ENCODE results near the gene GPRC5B. TPM values are rescaled to one million over a fixed set of nuclear protein-coding genes. Genes with fewer than 3 reads are reported as not detected.

Gene GPRC5B
- total RNA-seq, 3 donors from 2014 or later: 16.3 to 26.6 (median 20.3) TPM

- Histone ChIP-seq H3K27me3 (no peaks in the 10 kb centered on the region), H3K36me3 (no peaks in the 10 kb centered on the region), H3K4me1 (no peaks in the 10 kb centered on the region), H3K27ac (no peak overlapping the region), H3K4me3 (no peak overlapping the region), H3K9me3 (peaks cover 0 to 9% of the 10 kb centered on the region in 2 donors)
- TF ChIP-seq CTCF (IDR thresholded peaks at IDR 0.05) (no peak), POLR2AphosphoS5 (IDR thresholded peaks at IDR 0.05) (no peak), POLR2A (IDR thresholded peaks at IDR 0.05) (no peak)
- intact Hi-C loops (cut with DNase I; ENCODE audit: low total_unique reads): no loop called here
- no peak for DNase-seq (ENCODE audit: low spot score in 2 of 2)
Measured at GRCh38 chr16:19815418-19815817, 69.2 kb downstream of the GPRC5B start.

- no peak for DNase-seq (ENCODE audit: low spot score in 2 of 2)
- intact Hi-C loops (cut with DNase I; ENCODE audit: low total_unique reads): no loop called here
- no peak overlapping the region for H3K27ac ChIP-seq
- no peak overlapping the region for H3K4me3 ChIP-seq
- H3K27me3 ChIP-seq: no peaks in the 10 kb centered on the region
- H3K36me3 ChIP-seq: no peaks in the 10 kb centered on the region
- peaks cover 0 to 9% of the 10 kb centered on the region in 2 donors for H3K9me3 ChIP-seq
- TF ChIP-seq POLR2AphosphoS5 (IDR thresholded peaks at IDR 0.05) (no peak), POLR2A (IDR thresholded peaks at IDR 0.05) (no peak), CTCF (IDR thresholded peaks at IDR 0.05) (no peak)
- no peaks in the 10 kb centered on the region for H3K4me1 ChIP-seq
Measured at GRCh38 chr16:19812986-19813385, 71.7 kb downstream of the GPRC5B start.

- intact Hi-C loops (cut with DNase I; ENCODE audit: low total_unique reads): no loop called here
- no peak for TF ChIP-seq POLR2A (IDR thresholded peaks at IDR 0.05)
- no peak for TF ChIP-seq POLR2AphosphoS5 (IDR thresholded peaks at IDR 0.05)
- no peak for TF ChIP-seq CTCF (IDR thresholded peaks at IDR 0.05)
- H3K9me3 ChIP-seq: peaks cover 0 to 9% of the 10 kb centered on the region in 2 donors
- H3K36me3 ChIP-seq: no peaks in the 10 kb centered on the region
- no peak for DNase-seq (ENCODE audit: low spot score in 2 of 2)
- H3K4me3 ChIP-seq: no peak overlapping the region
- no peak overlapping the region for H3K27ac ChIP-seq
- H3K27me3 ChIP-seq: no peaks in the 10 kb centered on the region
- no peaks in the 10 kb centered on the region for H3K4me1 ChIP-seq
Measured at GRCh38 chr16:19810817-19811731, 73.6 kb downstream of the GPRC5B start.

- TF ChIP-seq POLR2AphosphoS5 (IDR thresholded peaks at IDR 0.05) (no peak), POLR2A (IDR thresholded peaks at IDR 0.05) (no peak), CTCF (IDR thresholded peaks at IDR 0.05) (no peak)
- no peaks in the 10 kb centered on the region for H3K27me3 ChIP-seq
- no peak for DNase-seq (ENCODE audit: low spot score in 2 of 2)
- H3K9me3 ChIP-seq: peaks cover 0 to 9% of the 10 kb centered on the region in 2 donors
- H3K4me3 ChIP-seq: no peak overlapping the region
- no peaks in the 10 kb centered on the region for H3K36me3 ChIP-seq
- no peaks in the 10 kb centered on the region for H3K4me1 ChIP-seq
- no peak overlapping the region for H3K27ac ChIP-seq
- intact Hi-C loops (cut with DNase I; ENCODE audit: low total_unique reads): no loop called here
Measured at GRCh38 chr16:19809693-19810092, 75.0 kb downstream of the GPRC5B start.

GRCh38 chr16:19809121-19809635, 75.5 kb downstream of the GPRC5B start:
- Histone ChIP-seq H3K27ac (peak overlapping the region; percentile 8 to 25), H3K9me3 (peaks cover 0 to 9% of the 10 kb centered on the region in 2 donors), H3K27me3 (no peaks in the 10 kb centered on the region), H3K4me3 (no peak overlapping the region), H3K4me1 (no peaks in the 10 kb centered on the region), H3K36me3 (no peaks in the 10 kb centered on the region)
- TF ChIP-seq CTCF (IDR thresholded peaks at IDR 0.05): no peak
- DNase-seq (ENCODE audit: low spot score in 2 of 2): no peak
- intact Hi-C loops (cut with DNase I; ENCODE audit: low total_unique reads): no loop called here
